Stimulated activated naive CD8-positive, alpha-beta T cell treated with anti-CD3 and anti-CD28 coated beads, Interleukin-15, Interleukin-2, amounts not matched to agents 100 U/mL and 50 U/mL, for 24 hours (primary cell): Measurements from ENCODE around the gene PRR12.

Experiments used
- ATAC-seq: fragments of 150-1000 bp; cut with Tn5 transposase; one replicate; pipeline ENCODE4 v1.10.0; 2021
- DNase-seq: peaks from one replicate; pipeline ENCODE4 v3.0.0; 2021

The PRR12 gene

DNA sequence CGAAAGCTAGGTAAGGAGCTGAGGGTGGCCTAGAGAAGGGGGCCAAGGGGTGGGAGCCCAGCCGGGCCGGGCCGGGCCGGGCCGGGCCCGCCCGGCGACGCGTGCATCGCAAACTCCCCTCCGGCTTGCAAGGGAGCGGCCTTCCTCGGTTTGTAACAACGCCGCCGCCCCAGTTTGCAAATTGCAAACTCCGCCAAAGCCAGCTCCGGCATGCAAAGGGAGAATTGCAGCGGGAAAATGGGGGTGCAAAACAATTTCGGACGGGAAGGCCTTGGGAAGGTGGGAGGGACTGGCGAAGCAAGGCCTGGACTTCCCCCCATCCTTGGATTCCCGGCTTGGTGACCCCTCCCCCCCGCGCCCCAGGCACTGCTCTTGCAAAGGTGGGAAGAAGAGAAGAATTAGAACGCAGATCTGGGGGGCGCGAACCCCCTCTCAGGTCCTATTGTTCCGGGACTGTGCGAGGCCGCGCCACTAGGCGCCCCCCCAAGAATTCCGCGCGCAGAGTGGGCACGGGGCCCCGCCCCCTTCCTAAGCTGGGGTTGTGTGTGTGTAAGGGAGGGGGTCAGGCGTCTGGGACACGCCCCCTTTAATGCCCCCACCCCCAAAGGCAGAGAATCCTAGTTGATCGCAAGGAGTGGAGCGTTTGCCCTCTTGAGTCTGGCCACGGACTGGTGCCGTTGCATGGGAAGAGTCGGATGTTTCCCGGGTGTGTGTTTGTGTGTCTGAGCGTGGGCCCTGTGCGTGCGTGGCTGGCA, 926 bp downstream of the PRR12 start:
- DNase-seq (peak; percentile 65), ATAC-seq (no peak)

DNA sequence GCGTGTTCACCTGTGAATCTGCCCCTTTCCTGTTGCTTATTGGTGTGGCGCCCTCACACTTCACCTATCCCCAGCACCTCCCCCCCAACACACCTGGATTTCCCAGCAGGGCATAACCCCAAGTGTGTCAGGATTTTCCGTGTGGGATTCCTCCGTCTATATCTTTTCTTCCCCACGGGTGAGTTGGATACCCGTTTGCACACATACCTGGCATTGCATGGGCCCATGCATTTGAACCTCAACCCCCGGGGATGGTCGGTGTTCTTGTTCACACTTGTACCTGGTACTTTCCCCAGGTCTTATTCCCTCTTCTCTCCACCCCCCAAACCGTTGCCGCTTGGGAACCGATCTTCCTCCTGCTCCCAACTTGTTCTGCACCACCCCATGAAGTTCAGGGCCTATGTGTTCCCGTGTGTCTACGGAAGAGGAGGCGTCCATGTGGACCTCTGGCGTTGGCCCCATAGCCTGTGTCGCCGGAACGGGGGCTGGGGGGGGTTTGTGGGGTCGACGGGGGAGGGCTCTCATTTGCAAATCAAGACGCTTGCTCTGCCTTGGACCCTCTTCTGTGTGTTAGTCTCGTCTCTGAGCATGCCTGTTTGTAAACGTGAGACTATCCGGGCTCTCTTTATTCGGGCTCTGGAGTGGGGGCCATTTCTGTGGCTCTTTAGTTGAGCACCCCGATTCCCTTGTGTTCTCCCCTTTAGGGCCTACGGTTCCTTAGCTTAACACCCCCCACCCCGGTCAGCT, 1.7 kb downstream of the PRR12 start:
- DNase-seq (peak; percentile 46), ATAC-seq (no peak)

DNA sequence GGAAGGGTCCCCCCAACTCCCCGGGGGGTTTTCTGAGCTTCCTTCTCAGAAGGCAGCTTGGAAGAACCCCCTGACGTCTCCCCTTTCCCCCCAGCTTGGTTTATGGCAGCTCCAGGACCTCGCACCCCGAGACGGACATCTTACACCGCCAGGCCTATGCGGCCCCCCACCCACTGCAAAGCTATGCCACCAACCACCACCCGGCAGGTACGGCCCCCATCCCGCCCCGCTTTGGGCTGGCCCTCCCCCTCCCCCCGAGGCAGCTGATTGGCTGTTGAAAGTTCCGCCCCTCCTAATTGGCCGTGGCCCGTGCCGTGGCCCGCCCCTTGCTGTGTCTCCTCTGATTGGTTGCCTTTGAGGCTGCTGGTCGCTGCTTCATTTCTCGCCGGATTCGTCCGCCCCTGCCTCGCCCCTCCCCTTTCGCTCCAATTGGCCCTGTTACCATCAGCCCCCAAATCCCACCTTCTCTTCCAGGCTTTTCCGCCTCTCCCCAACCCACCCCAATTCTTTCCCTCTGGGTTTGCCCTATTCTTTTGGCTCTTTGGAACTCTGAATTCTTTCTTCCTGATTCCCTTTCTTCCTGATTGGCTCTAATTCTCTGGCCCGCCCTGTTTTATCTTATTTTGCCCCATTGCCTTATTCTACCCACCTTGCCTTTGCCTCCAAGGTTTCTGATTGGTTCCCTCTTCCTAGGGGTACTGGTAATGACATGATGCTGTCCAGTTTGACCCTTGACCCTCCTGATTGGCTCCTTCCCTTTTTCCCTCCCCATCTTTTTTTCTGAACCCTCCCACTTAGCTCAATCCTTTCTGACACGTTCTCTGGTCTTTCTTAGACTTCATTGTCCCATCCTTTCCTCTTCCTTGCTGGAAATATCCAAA, 2.5 kb downstream of the PRR12 start:
- peak; percentile 96 for DNase-seq
- ATAC-seq: peak; percentile 55

DNA sequence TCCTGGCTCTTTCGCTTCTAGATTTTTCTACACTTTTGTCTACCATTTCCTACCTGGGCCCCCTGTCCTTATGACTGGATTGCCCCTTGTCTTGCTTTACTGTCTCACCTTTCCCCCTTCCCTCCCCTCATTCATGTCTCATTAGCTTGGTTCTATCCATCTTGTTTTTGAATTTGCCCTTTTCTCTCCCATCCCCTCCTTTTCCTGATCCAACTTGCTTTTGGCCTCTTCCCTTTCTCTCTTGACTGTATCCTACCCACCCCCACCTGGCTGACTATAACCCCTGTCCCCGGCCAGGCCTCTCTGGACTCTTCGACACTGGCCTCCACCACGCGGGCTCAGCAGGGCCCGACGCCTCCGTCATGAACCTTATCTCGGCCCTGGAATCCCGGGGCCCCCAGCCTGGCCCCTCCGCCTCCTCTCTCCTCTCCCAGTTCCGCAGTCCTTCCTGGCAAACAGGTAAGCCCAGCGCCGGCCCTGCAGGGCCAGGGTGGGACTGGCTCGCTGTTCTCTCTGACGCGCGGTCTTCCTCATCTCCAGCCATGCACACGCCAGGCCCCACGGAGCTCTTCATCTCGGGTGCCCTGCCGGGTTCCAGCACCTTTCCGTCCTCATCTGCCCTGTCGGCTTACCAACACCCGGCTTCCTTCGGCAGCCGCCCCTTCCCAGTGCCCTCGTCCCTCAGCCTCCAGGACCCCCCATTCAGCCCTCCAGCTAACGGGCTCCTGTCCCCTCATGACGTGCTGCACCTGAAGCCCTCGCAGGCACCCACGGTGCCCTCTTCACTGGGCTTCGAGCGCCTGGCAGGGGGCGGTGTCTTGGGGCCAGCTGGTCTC, 3.4 kb downstream of the PRR12 start:
- no peak for DNase-seq
- no peak for ATAC-seq

GRCh38 chr19:49594993-49595818, 4.2 kb downstream of the PRR12 start:
- no peak for ATAC-seq
- DNase-seq: no peak

DNA sequence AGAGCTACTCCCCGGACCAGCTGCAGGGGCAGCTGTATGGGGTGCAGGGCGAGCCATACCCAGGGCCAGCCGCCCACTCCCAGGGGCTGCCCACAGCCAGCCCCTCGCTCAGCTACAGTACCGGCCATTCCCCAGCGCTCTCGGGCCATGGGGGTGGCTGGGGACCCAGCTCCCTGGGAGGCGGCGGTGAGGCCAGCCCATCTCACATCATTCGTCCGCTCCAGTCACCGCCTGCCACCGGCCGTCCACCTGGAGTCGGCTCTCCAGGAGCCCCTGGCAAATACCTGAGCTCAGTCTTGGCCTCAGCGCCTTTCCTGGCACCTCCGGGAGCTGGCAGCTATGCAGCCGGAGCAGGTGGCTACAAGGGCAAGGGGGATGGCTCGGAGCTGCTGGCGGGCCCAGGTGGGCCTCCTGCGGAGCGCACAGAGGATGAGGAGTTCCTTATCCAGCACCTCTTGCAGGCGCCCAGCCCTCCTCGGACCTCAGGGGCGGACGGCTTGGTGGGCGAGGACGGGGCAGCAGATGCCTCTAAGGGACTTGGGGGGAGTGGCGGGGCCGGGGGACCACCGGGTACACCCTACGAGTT, 4.9 kb downstream of the PRR12 start:
- DNase-seq (no peak), ATAC-seq (no peak)

DNA sequence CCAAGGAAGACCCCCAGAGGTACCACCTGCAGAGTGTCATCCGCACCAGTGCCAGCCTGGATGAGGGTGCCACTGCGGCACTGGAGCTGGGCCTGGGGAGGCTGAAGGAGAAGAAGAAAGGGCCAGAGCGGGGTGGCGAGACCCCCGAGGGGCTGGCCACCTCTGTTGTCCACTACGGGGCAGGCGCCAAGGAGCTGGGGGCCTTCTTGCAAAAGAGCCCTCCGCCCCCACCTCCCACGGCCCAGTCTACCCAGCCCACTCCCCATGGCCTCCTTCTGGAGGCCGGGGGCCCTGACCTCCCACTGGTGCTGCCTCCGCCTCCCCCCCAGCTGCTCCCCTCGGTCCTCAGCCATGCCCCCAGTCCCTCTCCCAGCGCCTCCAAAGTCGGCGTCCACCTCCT, 5.4 kb downstream of the PRR12 start:
- ATAC-seq: no peak

DNA sequence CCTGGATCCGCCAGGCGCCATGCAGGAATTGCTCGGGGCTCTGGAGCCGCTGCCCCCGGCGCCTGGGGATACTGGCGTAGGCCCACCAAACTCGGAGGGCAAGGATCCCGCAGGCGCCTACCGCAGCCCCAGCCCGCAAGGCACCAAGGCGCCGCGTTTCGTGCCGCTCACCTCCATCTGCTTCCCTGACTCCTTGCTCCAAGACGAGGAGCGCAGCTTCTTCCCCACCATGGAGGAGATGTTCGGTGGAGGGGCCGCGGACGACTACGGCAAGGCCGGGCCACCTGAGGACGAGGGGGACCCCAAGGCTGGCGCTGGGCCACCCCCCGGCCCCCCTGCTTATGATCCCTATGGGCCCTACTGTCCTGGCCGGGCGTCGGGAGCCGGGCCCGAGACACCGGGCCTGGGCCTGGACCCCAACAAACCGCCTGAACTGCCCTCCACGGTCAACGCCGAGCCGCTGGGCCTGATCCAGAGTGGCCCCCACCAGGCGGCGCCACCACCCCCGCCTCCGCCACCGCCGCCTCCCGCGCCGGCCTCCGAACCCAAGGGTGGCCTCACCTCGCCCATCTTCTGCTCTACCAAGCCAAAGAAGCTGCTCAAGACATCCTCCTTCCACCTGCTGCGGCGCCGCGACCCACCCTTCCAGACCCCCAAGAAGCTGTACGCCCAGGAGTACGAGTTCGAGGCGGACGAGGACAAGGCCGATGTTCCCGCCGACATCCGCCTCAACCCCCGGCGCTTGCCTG, 6.1 kb downstream of the PRR12 start:
- ATAC-seq (no peak), DNase-seq (no peak)

More for the DNA sequence above, 5.4 kb downstream of the PRR12 start:
- no peak for DNase-seq

- no peak for DNase-seq
- ATAC-seq: no peak
Observed at GRCh38 chr19:49597703-49597974, 6.7 kb downstream of the PRR12 start.

- DNase-seq (no peak), ATAC-seq (no peak)
Observed at GRCh38 chr19:49599378-49600295, 8.7 kb downstream of the PRR12 start.

- no peak for DNase-seq
- ATAC-seq: no peak
Observed at GRCh38 chr19:49601482-49602038, 10.6 kb downstream of the PRR12 start.

DNA sequence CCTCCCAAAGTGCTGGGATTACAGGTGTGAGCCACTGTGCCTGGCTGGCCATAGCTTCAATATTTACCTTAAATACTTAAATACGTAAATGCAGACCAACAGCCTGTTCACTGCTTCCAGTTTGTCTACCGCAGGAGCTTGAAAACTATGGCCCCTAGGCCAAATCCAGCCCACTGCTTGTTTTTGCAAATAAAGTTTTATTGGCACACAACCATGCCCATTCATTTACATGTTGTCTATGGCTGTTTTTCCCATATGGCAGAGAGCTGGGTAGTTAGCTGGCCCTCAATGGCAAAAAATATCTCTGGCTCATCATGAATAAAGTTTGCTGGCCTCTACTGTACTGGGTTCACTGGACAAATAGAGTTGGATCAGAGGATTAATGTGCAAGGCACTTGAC, 11.8 kb downstream of the PRR12 start:
- no peak for DNase-seq
- no peak for ATAC-seq

GRCh38 chr19:49605605-49606004, 14.6 kb downstream of the PRR12 start:
- ATAC-seq (no peak), DNase-seq (no peak)

GRCh38 chr19:49609499-49610092, 18.6 kb downstream of the PRR12 start:
- ATAC-seq: no peak
- no peak for DNase-seq

GRCh38 chr19:49613374-49613773, 22.4 kb downstream of the PRR12 start:
- ATAC-seq: no peak

GRCh38 chr19:49614096-49614833, 23.3 kb downstream of the PRR12 start:
- DNase-seq: peak; percentile 57
- peak; percentile 79 for ATAC-seq

More at GRCh38 chr19:49613374-49613773, 22.4 kb downstream of the PRR12 start:
- DNase-seq: no peak

GRCh38 chr19:49615861-49616260, 24.9 kb downstream of the PRR12 start:
- no peak for DNase-seq
- ATAC-seq: no peak
